H9 (cell line): ENCODE measurements around the gene DOCK10. TPM values are rescaled to one million over a fixed set of nuclear protein-coding genes. Genes with fewer than 3 reads are reported as not detected.

Experiments
- DNase-seq: peaks from one replicate; pipeline ENCODE4 v3.0.0-alpha.2; 2017
- H2AFZ ChIP-seq: one replicate; pipeline ENCODE4 v1.6.1; 2013; ENCODE audit warnings: mild to moderate bottlenecking, low read length, control low read depth, moderate library complexity
- H2AK5ac ChIP-seq: 2 replicates; pipeline ENCODE4 v1.6.1; 2013; ENCODE audit warnings: low read length, control low read depth, mixed read lengths; ENCODE audit not compliant: insufficient read length
- H2BK120ac ChIP-seq: one replicate; pipeline ENCODE4 v1.6.1; 2013; ENCODE audit warnings: low read depth, mild to moderate bottlenecking, low read length, control low read depth, inconsistent platforms; ENCODE audit not compliant: poor library complexity, severe bottlenecking
- H2BK12ac ChIP-seq: 2 replicates; pipeline ENCODE4 v1.6.1; 2013; ENCODE audit warnings: low read length, control low read depth, mixed read lengths, low read depth; ENCODE audit not compliant: insufficient read length
- H2BK15ac ChIP-seq: 2 replicates; pipeline ENCODE4 v1.6.1; 2013; ENCODE audit warnings: low read depth, low read length, control low read depth
- H2BK20ac ChIP-seq: one replicate; pipeline ENCODE4 v1.6.1; 2013; ENCODE audit warnings: low read depth, mild to moderate bottlenecking, low read length, control low read depth, inconsistent platforms; ENCODE audit not compliant: poor library complexity, severe bottlenecking
- H2BK5ac ChIP-seq: 2 replicates; pipeline ENCODE4 v1.6.1; 2013; ENCODE audit warnings: low read length, control low read depth, mixed read lengths; ENCODE audit not compliant: insufficient read length
- H3K14ac ChIP-seq: 2 replicates; pipeline ENCODE4 v1.6.1; 2013; ENCODE audit warnings: low read length, control low read depth; ENCODE audit not compliant: insufficient read depth
- H3K18ac ChIP-seq: 2 replicates; pipeline ENCODE4 v1.6.1; 2013; ENCODE audit warnings: low read depth, mild to moderate bottlenecking, mixed read lengths, low read length, control low read depth; ENCODE audit not compliant: insufficient read length
- H3K23ac ChIP-seq: 2 replicates; pipeline ENCODE4 v1.6.1; 2013; ENCODE audit warnings: low read length, control low read depth, mixed read lengths, low read depth; ENCODE audit not compliant: insufficient read length
- H3K23me2 ChIP-seq: 2 replicates; pipeline ENCODE4 v1.6.1; 2013; ENCODE audit warnings: low read depth, mild to moderate bottlenecking, mixed read lengths, low read length, control low read depth; ENCODE audit not compliant: insufficient read length, poor library complexity, severe bottlenecking
- H3K27ac ChIP-seq: 2 replicates; pipeline ENCODE4 v1.5.1; 2013; ENCODE audit warnings: low read length, control low read depth, mixed read lengths, low read depth; ENCODE audit not compliant: insufficient read length
- H3K27me3 ChIP-seq: 2 replicates; pipeline ENCODE4 v1.6.1; 2013; ENCODE audit warnings: low read length, control low read depth, inconsistent platforms; ENCODE audit not compliant: insufficient read depth
- H3K4ac ChIP-seq: 2 replicates; pipeline ENCODE4 v1.6.1; 2013; ENCODE audit warnings: low read depth, mild to moderate bottlenecking, control low read depth, inconsistent platforms, low read length, moderate library complexity
- H3K4me1 ChIP-seq: 2 replicates; pipeline ENCODE4 v1.6.1; 2013; ENCODE audit warnings: low read length, control low read depth, inconsistent platforms; ENCODE audit not compliant: insufficient read depth
- H3K4me2 ChIP-seq: 2 replicates; pipeline ENCODE4 v1.6.1; 2013; ENCODE audit warnings: low read length, control low read depth, mixed read lengths; ENCODE audit not compliant: insufficient read length, insufficient read depth
- H3K56ac ChIP-seq: 2 replicates; pipeline ENCODE4 v1.6.1; 2013; ENCODE audit warnings: low read depth, mild to moderate bottlenecking, mixed read lengths, low read length, control low read depth; ENCODE audit not compliant: insufficient read length
- H3K79me1 ChIP-seq: 2 replicates; pipeline ENCODE4 v1.6.1; 2013; ENCODE audit warnings: low read depth, mild to moderate bottlenecking, moderate library complexity, low read length, control low read depth, inconsistent platforms; ENCODE audit not compliant: insufficient read depth, poor library complexity, severe bottlenecking
- H3K79me2 ChIP-seq: 2 replicates; pipeline ENCODE4 v1.6.1; 2013; ENCODE audit warnings: low read length, control low read depth, inconsistent platforms; ENCODE audit not compliant: insufficient read depth
- H3K9ac ChIP-seq: 2 replicates; pipeline ENCODE4 v1.6.1; 2013; ENCODE audit warnings: low read length, control low read depth, mixed read lengths; ENCODE audit not compliant: insufficient read length; ENCODE audit errors: extremely low read depth
- H3K9me3 ChIP-seq: one replicate; pipeline ENCODE4 v1.6.1; 2013; ENCODE audit warnings: low read depth, low read length, inconsistent platforms; ENCODE audit not compliant: control insufficient read depth
- H3T11ph ChIP-seq: one replicate; pipeline ENCODE4 v1.6.1; 2013; ENCODE audit warnings: mild to moderate bottlenecking, low read length, control low read depth, inconsistent platforms
- H4K20me1 ChIP-seq: one replicate; pipeline ENCODE4 v1.6.1; 2013; ENCODE audit not compliant: control insufficient read depth, insufficient read length, insufficient read depth
- H4K5ac ChIP-seq: 2 replicates; pipeline ENCODE4 v1.6.1; 2013; ENCODE audit warnings: low read depth, mild to moderate bottlenecking, mixed read lengths, low read length, control low read depth; ENCODE audit not compliant: insufficient read length
- H4K8ac ChIP-seq: replicated peaks from 2 replicates; pipeline ENCODE4 v1.6.1; 2013; ENCODE audit warnings: low read length, control low read depth, mixed read lengths, low read depth; ENCODE audit not compliant: insufficient read length
- H4K91ac ChIP-seq: 2 replicates; pipeline ENCODE4 v1.6.1; 2013; ENCODE audit warnings: low read depth, mild to moderate bottlenecking, moderate library complexity, mixed read lengths, low read length, control low read depth; ENCODE audit not compliant: insufficient read length
- H3K27ac Mint-ChIP-seq, 3 experiments: 2 replicates in 2 of 3; 3 replicates in 1 of 3; pipeline ENCODE4 v1.8.0; 2020 to 2021; ENCODE audit warnings: mixed read lengths in 3 of 3, mild to moderate bottlenecking in 1 of 3, moderate library complexity in 1 of 3
- H3K27me3 Mint-ChIP-seq: 2 replicates; pipeline ENCODE4 v1.8.0; 2021; ENCODE audit warnings: low read depth, mild to moderate bottlenecking, moderate library complexity, mixed read lengths
- H3K36me3 Mint-ChIP-seq, 3 experiments: 2 replicates in 2 of 3; 3 replicates in 1 of 3; pipeline ENCODE4 v1.8.0; 2020 to 2021; ENCODE audit warnings: low read depth in 3 of 3, mixed read lengths in 3 of 3; ENCODE audit not compliant: insufficient read depth in 1 of 3
- H3K4me1 Mint-ChIP-seq, 2 experiments: 2 replicates each; pipeline ENCODE4 v1.8.0; 2020; ENCODE audit warnings: mixed read lengths in 2 of 2
- H3K4me3 Mint-ChIP-seq, 2 experiments: 2 replicates in 1 of 2; 3 replicates in 1 of 2; pipeline ENCODE4 v1.8.0; 2020 to 2021; ENCODE audit warnings: mild to moderate bottlenecking in 2 of 2, mixed read lengths in 2 of 2, moderate library complexity in 1 of 2
- H3K9me3 Mint-ChIP-seq, 2 experiments: 2 replicates in 1 of 2; 3 replicates in 1 of 2; pipeline ENCODE4 v1.8.0; 2020; ENCODE audit warnings: mild to moderate bottlenecking in 2 of 2, mixed read lengths in 2 of 2, moderate library complexity in 1 of 2
- CTCF ChIP-seq: fragments of 200-600 bp; sonication (generic); conservative IDR thresholded peaks from 3 replicates; pipeline ENCODE4 v1.8.0; 2021; ENCODE audit warnings: antibody characterized with exemption, mild to moderate bottlenecking
- WGBS: extraction: QIAGEN DNeasy Blood & Tissue Kit; methylation state at CpG from one replicate; pipeline ENCODE4 v1.1.7; 2013; ENCODE audit warnings: missing lambda C conversion rate, low lambda C conversion rate, mixed read lengths; ENCODE audit not compliant: insufficient read length; ENCODE audit errors: extremely low coverage; 5-methylcytosine and 5-hydroxymethylcytosine counted together
- total RNA-seq: library from RNA; stranded (reverse); gene quantifications from 2 replicates; pipeline ENCODE4 v1.2.1, GENCODE V29; 2021

DOCK10 gene
- total RNA-seq, 1 experiment from 2014 or later, result 0.79 TPM

- Histone ChIP-seq H3K27me3 (no peaks in the 10 kb centered on the region), H3K4ac (no peak overlapping the region), H3K9me3 (no peaks in the 10 kb centered on the region), H4K5ac (no peak overlapping the region), H2BK20ac (no peak overlapping the region), H2BK5ac (no peak overlapping the region), H2BK12ac (no peak overlapping the region), H2BK120ac (no peak overlapping the region), H3K79me2 (no peaks in the 10 kb centered on the region), H3K4me1 (no peaks in the 10 kb centered on the region), H3K18ac (no peak overlapping the region), H3T11ph (no peak overlapping the region), H4K8ac (no peak overlapping the region), H2AK5ac (no peak overlapping the region), H4K91ac (no peak overlapping the region), H3K79me1 (no peaks in the 10 kb centered on the region), H3K56ac (no peak overlapping the region), H3K4me2 (no peak overlapping the region), H3K9ac (no peak overlapping the region), H2BK15ac (no peak overlapping the region), H4K20me1 (no peaks in the 10 kb centered on the region), H3K27ac (no peak overlapping the region), H3K23ac (no peak overlapping the region), H2AFZ (no peak overlapping the region), H3K14ac (no peak overlapping the region), H3K23me2 (no peaks in the 10 kb centered on the region)
- Mint-ChIP-seq H3K27me3 (no peaks in the 10 kb centered on the region; the same call in 1 of the 2 replicates), H3K27ac (no peak overlapping the region), H3K4me1 (no peaks in the 10 kb centered on the region), H3K4me3 (no peak overlapping the region), H3K9me3 (no peaks in the 10 kb centered on the region), H3K36me3 (no peaks in the 10 kb centered on the region)
- no peak for TF ChIP-seq CTCF
- no CpG with 5 or more reads among the region's 2 CpGs for WGBS
- DNase-seq, result no peak
These were observed 166.4 kb downstream of the DOCK10 start for GRCh38 chr2:224875841-224876240.
